MM.1S (cell line): ENCODE results near the gene AEN.
A peak's percentile ranks its signal among the peaks of the same experiment; 100 is the strongest.

Experiments used
- DNase-seq: peaks from one replicate; pipeline ENCODE4 v3.0.0-alpha.2; 2015
- H2AFZ ChIP-seq: fragments of 300-600 bp; sonication (generic); 2 replicates; pipeline ENCODE4 v1.6.0; 2016; ENCODE audit warnings: antibody characterized with exemption, low read length
- H3F3A ChIP-seq: fragments of 300-600 bp; sonication (generic); 2 replicates; pipeline ENCODE4 v1.6.1; 2016; ENCODE audit warnings: mild to moderate bottlenecking, antibody characterized with exemption, low read length, moderate library complexity, mixed read lengths; ENCODE audit not compliant: insufficient read depth
- H3K27ac ChIP-seq: fragments of 300-600 bp; sonication (generic); 2 replicates; pipeline ENCODE4 v1.5.1; 2016; ENCODE audit warnings: mild to moderate bottlenecking, low read length
- H3K27me3 ChIP-seq: fragments of 300-600 bp; sonication (generic); replicated peaks from 2 replicates; pipeline ENCODE4 v1.6.0; 2016; ENCODE audit warnings: low read length; ENCODE audit not compliant: insufficient read depth
- H3K36me3 ChIP-seq: fragments of 300-600 bp; sonication (generic); replicated peaks from 2 replicates; pipeline ENCODE4 v1.6.1; 2016; ENCODE audit warnings: mild to moderate bottlenecking, low read length, mixed read lengths; ENCODE audit not compliant: insufficient read depth
- H3K4me1 ChIP-seq: fragments of 300-600 bp; sonication (generic); 2 replicates; pipeline ENCODE4 v1.6.1; 2016; ENCODE audit warnings: low read length, mixed read lengths
- H3K4me2 ChIP-seq: fragments of 300-600 bp; sonication (generic); 2 replicates; pipeline ENCODE4 v1.6.0; 2016; ENCODE audit warnings: low read depth, low read length
- H3K4me3 ChIP-seq: fragments of 300-600 bp; sonication (generic); 2 replicates; pipeline ENCODE4 v1.5.1; 2016; ENCODE audit warnings: low read length, mixed read lengths
- H3K79me2 ChIP-seq: fragments of 300-600 bp; sonication (generic); 2 replicates; pipeline ENCODE4 v1.6.1; 2016; ENCODE audit warnings: mixed run types, low read length, mixed read lengths
- H3K9ac ChIP-seq: fragments of 300-600 bp; sonication (generic); 2 replicates; pipeline ENCODE4 v1.6.1; 2016; ENCODE audit warnings: low read length, mixed read lengths
- H3K9me2 ChIP-seq: fragments of 300-600 bp; sonication (generic); replicated peaks from 2 replicates; pipeline ENCODE4 v1.6.1; 2016; ENCODE audit warnings: mild to moderate bottlenecking, low read length, mixed read lengths; ENCODE audit not compliant: insufficient read depth
- H3K9me3 ChIP-seq: fragments of 300-600 bp; sonication (generic); replicated peaks from 2 replicates; pipeline ENCODE4 v1.6.1; 2016; ENCODE audit warnings: mild to moderate bottlenecking, low read length, mixed read lengths; ENCODE audit not compliant: insufficient read depth
- H4K20me1 ChIP-seq: fragments of 300-600 bp; sonication (generic); 2 replicates; pipeline ENCODE4 v1.6.1; 2016; ENCODE audit warnings: mild to moderate bottlenecking, low read length, moderate library complexity, mixed read lengths; ENCODE audit not compliant: insufficient read depth
- EZH2 ChIP-seq: fragments of 300-600 bp; sonication (generic); optimal IDR thresholded peaks from 2 replicates; pipeline ENCODE3; 2017; ENCODE audit warnings: low read depth, mild to moderate bottlenecking, antibody characterized with exemption, low read length, mixed read lengths
- EZH2phosphoT487 ChIP-seq: fragments of 300-600 bp; sonication (generic); IDR thresholded peaks from 2 replicates; pipeline ENCODE4 v1.6.1; 2018; ENCODE audit warnings: antibody characterized with exemption, low read length
- TF ChIP-seq, protein P1 (sequence below): fragments of 300-600 bp; sonication (generic); IDR thresholded peaks from 2 replicates; pipeline ENCODE4 v1.5.1; 2016; ENCODE audit warnings: antibody characterized with exemption, low read length, mixed read lengths

AEN gene

GRCh38 chr15:88621789-88622604, 857 bp downstream of the AEN start:
- Histone ChIP-seq H3K9me2 (no peaks in the 10 kb centered on the region), H3K4me3 (peak overlapping the region; percentile 99), H2AFZ (peak overlapping the region; percentile 69), H3K27me3 (no peaks in the 10 kb centered on the region), H3K4me2 (peak overlapping the region; percentile 99), H3K9ac (peak overlapping the region; percentile 99), H3K36me3 (peaks cover 5% of the 10 kb centered on the region; the same call in 1 of the 2 replicates), H3K27ac (peak overlapping the region; percentile 73), H3F3A (peaks cover 44% of the 10 kb centered on the region), H3K9me3 (no peaks in the 10 kb centered on the region), H3K79me2 (peaks cover 59% of the 10 kb centered on the region), H4K20me1 (peaks cover 16% of the 10 kb centered on the region), H3K4me1 (peaks cover 38% of the 10 kb centered on the region)
- peak; percentile 80 for DNase-seq
- TF ChIP-seq EZH2 (no peak), EZH2phosphoT487 (no peak)
- TF ChIP-seq, protein P1, sequence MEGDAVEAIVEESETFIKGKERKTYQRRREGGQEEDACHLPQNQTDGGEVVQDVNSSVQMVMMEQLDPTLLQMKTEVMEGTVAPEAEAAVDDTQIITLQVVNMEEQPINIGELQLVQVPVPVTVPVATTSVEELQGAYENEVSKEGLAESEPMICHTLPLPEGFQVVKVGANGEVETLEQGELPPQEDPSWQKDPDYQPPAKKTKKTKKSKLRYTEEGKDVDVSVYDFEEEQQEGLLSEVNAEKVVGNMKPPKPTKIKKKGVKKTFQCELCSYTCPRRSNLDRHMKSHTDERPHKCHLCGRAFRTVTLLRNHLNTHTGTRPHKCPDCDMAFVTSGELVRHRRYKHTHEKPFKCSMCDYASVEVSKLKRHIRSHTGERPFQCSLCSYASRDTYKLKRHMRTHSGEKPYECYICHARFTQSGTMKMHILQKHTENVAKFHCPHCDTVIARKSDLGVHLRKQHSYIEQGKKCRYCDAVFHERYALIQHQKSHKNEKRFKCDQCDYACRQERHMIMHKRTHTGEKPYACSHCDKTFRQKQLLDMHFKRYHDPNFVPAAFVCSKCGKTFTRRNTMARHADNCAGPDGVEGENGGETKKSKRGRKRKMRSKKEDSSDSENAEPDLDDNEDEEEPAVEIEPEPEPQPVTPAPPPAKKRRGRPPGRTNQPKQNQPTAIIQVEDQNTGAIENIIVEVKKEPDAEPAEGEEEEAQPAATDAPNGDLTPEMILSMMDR: no peak

DNA sequence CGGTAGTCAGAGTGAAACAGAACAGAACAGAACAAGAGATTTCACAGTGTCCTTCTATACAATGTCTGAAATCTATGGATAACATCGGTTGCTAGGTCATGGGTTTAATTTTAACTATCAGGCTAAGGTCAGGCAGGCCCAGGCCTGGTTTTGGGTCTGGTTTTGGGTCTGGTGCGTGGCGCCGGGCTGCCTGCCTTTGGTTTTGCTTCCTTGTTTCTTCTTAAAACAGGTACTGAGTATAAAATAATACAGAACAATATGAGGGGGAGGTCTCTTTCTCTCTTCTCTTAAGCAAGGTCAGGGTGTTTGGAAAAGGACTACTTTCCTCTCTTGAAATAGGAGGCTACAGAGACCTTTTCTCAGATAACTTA, 1.4 kb downstream of the AEN start:
- DNase-seq: no peak
- peaks cover 49% of the 10 kb centered on the region for H3F3A ChIP-seq
- H3K36me3 ChIP-seq: peaks cover 5% of the 10 kb centered on the region; the same call in 1 of the 2 replicates
- TF ChIP-seq EZH2phosphoT487 (no peak), EZH2 (no peak)
- TF ChIP-seq, protein P1: no peak
- H3K9ac ChIP-seq: peak overlapping the region; percentile 99
- no peak overlapping the region for H2AFZ ChIP-seq
- peaks cover 44% of the 10 kb centered on the region for H3K4me1 ChIP-seq
- H3K27ac ChIP-seq: peak overlapping the region; percentile 73; the same call in 1 of the 2 replicates
- H3K4me3 ChIP-seq: peak overlapping the region; percentile 99
- H3K9me2 ChIP-seq: no peaks in the 10 kb centered on the region
- H3K79me2 ChIP-seq: peaks cover 63% of the 10 kb centered on the region
- peaks cover 16% of the 10 kb centered on the region for H4K20me1 ChIP-seq
- no peaks in the 10 kb centered on the region for H3K9me3 ChIP-seq
- H3K27me3 ChIP-seq: no peaks in the 10 kb centered on the region
- H3K4me2 ChIP-seq: peak overlapping the region; percentile 99

GRCh38 chr15:88623061-88623460, 1.9 kb downstream of the AEN start:
- Histone ChIP-seq H3K79me2 (peaks cover 68% of the 10 kb centered on the region), H3K9me3 (no peaks in the 10 kb centered on the region), H2AFZ (no peak overlapping the region), H4K20me1 (peaks cover 20% of the 10 kb centered on the region), H3F3A (peaks cover 49% of the 10 kb centered on the region), H3K4me1 (peaks cover 48% of the 10 kb centered on the region), H3K36me3 (peaks cover 10% of the 10 kb centered on the region; the same call in 1 of the 2 replicates), H3K4me3 (peak overlapping the region; percentile 99), H3K27ac (peak overlapping the region; percentile 73; the same call in 1 of the 2 replicates), H3K9me2 (no peaks in the 10 kb centered on the region), H3K9ac (peak overlapping the region; percentile 99), H3K27me3 (no peaks in the 10 kb centered on the region), H3K4me2 (peak overlapping the region; percentile 99)
- TF ChIP-seq EZH2 (no peak), EZH2phosphoT487 (no peak)
- TF ChIP-seq, protein P1: no peak
- DNase-seq: no peak
